NCI-H524 (cell line): ENCODE measurements around the gene KCMF1.

Experiments
- DNase-seq, 2 experiments: peaks; one replicate each; lab custom pipeline; 2025; lab: John Stamatoyannopoulos, UW

KCMF1 gene

DNA sequence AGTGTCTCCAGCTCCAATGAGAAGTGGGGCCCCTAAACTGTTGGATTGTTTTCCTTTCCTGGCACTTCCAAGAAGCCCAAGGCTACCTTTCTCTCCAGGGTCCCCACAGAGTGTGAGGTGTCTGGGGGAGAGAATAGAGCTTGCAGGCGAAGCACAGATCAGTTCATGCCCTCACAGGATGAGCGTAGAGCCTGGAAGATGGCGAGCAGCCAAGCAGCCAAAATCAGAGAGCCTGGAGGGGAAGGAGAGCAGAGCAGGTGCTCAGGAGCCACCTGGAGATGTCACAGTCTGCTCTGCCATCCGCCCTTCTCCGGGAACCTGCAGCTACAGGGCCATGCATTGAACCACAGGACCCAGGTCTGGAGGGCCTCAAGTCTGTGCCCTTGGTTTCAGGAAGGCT is 107.6 kb downstream of the KCMF1 start:
- DNase-seq, result no peak

DNA sequence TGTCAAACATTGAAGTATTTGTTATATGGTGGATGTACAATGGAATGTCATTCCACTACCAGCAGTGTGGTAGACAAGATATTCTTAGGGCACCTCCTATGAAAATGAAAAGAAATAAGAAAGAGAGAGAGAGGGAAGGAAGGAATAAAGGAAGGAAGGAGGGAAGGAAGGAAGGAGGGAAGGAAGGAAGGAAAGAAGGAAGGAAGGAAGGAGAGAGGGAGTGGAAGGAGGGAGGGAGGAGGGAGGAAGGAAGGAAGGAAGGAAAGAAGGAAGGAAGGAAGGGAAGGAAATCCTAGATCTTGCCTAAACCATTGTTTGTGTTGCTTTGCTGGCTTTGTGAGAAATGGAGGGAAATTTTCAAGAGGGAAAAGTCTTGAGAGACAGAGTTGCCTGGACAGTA is 112.1 kb downstream of the KCMF1 start:
- DNase-seq, result no peak

DNA sequence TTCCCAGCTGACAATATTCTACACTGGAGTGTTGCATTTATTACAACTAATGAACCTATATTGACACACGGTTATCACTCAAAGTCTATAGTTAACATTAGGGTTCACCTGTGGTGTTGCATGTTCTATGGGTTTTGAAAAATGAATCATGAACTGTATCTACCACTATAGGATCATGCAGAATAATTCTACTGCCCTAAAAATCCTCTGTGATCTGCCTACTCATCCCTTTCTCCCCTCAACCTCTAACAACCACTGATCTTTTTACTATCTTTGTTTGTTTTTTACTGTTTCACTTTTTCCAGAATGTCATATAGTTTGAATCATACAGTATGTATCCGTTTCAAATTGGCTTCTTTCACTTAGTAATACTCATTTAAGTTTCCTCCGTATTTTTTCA is 114.6 kb downstream of the KCMF1 start:
- DNase-seq, result no peak

DNA sequence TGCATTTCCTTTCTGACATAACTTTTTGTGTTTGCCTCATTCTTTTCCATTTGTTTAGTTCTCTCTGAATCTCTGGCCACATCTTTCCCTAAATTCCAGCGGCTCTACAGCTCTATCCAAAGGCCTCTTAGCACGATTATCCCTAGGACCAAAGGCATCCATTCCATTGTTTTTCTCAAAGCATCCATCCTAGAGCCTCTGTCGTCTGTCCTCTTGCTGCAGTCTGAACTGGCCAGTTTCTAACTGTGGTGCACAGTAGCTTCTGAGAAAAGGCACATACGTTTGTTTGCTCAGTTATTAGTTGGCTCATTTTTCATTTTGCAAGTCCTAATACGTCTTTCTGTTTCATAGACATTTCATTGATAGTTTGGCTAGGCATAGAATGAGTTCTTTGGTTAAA is 116.6 kb downstream of the KCMF1 start:
- DNase-seq, result no peak

DNA sequence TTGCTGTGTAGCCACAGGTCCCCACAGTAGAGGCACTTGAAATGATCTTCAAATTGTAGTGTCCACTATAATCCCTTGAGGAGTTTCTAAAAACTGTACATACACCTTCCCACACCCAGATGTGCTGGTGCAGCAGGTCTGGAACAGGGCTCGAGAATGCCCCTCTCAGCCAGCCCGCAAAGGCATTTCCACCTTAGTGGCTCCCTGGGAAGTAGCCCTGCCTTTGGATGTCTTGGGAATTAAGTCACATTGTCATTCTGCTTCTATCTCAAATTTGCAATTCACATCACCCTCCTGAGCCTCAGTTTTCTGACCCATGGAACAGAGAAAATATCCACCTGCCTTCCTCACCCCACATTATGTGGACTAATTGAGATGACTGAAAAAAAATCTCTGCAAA is 118.0 kb downstream of the KCMF1 start:
- DNase-seq, result no peak

DNA sequence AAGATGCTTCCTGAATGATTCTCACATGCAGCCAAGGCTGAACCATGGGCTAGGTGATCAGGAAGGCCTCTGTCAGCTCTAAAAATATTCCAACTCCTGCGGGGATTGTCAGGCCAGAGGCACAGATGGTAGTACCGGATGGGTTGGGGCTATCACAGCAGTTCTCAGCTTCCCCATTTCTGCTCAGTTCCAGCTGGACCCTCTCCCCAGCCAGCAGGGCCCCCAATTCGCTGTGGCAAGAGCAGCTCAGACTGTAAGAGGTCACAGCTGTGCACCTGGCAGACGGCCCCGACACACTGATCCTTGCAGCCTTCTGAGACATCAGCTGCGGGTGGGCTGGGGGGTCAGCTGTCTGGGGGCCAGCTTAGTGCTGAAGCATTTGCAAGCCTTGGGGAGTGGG is 118.6 kb downstream of the KCMF1 start:
- DNase-seq, result peak; percentile 93 to 97

DNA sequence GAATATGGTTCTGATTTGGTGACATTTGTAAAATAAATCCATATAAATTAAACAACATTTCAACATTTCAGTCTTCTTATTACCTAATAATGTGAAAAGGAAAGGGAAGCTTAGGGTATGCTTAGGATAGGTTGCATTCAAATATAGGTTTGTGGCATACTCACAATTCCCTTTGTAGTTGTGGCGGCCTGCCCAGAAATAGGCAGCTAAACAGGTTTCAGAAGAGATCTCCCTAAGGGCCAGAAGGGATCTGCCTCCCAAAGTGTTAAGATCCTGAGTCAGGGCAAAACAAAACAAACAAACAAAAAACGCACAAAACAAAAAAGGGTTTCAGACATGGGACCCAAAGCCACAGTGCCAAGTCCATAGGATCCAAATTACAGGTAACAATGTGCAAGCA is 120.9 kb downstream of the KCMF1 start:
- no peak for DNase-seq

DNA sequence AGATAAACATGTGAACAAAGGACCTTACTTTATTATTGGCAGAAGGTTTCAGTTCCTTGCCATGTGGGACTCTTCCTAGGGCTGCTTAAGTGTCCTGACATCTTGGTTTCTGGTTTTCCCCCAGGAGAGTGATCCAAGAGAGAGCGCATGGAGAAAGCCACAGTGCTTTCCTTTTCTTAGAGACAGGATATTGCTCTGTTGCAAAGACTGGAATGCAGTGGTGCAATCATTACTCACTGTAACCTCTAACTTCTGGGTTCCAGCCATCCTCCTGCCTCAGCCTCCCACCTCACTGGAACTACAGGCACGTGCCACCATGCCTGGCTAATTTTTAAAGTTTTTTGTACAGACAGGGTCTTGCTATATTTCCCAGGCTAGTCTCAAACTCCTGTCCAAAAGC is 124.1 kb downstream of the KCMF1 start:
- no peak for DNase-seq

DNA sequence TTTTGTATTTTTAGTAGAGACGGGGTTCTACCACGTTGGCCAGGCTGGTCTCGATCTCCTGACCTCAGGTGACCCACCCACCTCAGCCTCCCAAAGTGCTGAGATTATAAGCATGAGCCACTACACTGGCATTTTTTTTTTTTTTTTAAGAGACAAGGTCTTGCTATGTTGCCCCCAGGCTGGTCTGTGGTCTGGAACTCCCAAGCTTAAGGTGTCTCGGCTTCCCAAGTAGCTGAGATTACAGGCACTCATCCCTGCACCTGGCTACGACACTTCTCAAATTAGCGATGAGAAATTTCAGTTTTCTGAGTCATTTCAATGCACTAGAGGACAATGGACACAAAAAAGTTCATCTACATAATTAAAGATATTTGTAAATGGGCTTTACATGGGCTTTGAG is 125.7 kb downstream of the KCMF1 start:
- no peak for DNase-seq

DNA sequence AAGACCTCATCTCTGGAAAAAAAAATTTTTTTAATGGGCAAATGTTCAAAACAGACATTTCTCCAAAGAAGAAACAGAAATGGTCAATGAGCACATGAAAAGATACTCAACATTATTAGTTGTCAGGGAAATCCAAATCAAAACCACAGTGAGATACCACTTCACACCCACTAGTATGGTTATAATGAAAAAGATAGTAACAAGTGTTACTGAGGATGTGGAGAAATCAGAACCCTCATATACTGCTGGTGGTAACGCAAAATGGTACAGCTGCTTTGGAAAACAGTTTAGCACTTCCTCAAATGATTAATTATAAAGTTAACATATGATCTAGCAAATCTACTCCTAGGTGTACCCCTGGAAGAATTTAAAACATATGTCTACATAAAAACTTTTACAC is 133.3 kb downstream of the KCMF1 start:
- no peak for DNase-seq

DNA sequence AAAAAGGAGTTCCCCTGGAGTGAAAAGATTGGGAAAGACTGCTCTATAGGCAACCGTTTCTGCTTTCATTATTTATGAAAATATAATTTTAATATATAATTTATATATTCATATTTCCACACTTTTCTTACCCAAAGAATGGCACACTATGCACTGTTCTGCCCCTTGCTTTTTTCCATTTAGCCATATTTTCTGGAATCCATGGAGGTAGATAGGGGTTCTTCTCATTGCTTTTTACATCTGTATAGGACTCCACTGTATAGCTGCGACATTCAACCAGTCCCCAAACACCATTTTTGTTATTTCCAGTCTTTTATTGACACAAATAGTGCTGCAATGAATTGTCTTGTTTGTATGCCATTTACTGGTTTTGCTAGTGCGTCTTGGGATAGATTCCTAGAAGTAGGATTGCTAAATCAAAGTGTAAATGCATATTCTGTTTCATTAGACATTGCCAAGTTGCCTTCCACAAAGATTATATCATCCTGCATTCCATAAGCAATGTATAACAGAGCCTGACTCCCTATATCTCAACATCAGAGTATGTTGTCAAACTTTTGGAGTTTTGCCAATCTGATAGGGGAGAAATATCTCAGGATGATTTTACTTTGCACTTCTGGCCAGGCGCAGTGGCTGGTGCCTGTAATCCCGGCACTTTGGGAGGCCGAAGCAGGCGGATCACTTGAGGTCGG is 135.7 kb downstream of the KCMF1 start:
- DNase-seq, result no peak
